RPMI7951 (cell line): ENCODE measurements around the gene TMEM117. TPM values are rescaled to one million over a fixed set of nuclear protein-coding genes. Genes with fewer than 3 reads are reported as not detected.

Experiments used
- DNase-seq: peaks from one replicate; pipeline ENCODE4 v3.0.0-alpha.2; 2012; ENCODE audit warnings: low read depth
- total RNA-seq: library from RNA; depleted of rRNA; stranded (reverse); fragments of >200 nt; shearing (Covaris generic); gene quantifications from 2 replicates; pipeline ENCODE4 v1.2.3, GENCODE V29; 2014

Gene TMEM117
- total RNA-seq, 1 experiment from 2014 or later = 14.9 TPM

DNA sequence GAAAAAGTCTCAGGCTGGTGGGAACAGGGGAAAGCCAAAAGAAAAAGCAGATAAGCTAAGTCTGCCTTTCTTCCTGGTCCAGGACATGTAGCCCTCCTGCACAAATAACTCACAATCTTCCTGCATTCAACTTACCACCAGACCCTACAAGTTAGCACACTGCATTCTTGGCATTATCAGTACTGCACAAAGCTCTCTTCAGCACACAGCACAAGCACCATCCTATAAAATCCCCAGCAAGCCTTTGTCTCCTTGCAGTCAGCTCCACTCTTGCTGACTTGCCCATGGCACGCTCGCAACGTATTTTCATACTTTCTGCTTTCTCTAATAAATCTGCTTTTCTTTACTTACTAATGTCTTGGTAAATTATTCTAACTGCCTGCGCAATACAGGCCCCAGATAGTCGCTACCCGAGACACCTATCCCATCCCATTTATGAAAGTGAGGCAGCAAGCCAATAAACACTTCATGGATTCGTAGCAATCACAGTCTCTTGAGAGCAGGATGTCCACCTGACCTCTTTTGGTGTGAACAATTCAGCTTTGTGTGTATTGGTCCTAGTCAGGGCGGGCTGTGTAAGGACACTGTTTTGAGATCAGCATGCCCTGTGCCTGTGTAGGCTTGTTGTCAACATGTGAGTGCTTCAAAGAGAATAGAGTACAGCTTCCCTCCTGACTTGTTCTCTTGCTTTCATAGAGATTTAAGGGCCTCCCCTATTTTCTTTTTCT, 49.0 kb downstream of the TMEM117 start:
- DNase-seq = no peak

- no peak for DNase-seq
These were observed 51.5 kb downstream of the TMEM117 start for GRCh38 chr12:43887397-43887796.

DNA sequence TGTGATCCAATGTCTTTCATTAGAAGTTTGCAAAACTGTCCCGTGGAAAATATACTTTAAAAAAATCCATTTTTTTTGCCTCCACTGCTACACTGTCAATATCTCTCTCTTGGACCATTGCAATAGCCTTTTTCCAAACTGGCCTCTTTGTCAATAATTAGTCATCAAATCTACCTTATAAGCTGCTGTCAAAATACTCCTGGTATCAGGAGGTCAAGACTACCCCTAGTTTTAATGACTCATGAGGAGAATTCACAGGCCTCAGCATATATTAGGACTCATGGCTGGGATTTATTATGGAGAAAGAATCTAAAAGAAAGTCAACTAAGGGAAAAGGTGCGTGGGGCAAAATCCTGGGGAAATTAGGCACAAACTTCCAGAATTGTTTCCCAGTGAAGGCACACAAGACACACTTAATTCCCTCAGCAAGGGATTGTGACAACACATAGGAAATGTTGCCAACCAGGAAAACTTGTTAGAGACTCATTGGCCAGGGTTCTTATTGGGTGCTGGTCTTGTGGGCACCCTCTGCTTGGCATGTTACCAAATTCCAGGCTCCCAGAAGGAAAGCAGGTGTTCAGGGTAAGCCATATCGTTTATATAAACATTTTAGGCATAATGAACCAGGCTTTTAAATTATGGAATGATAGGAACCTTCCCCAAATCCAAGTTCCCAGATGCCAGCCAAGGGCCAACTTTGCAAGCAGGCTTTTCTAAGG, 56.1 kb downstream of the TMEM117 start:
- no peak for DNase-seq

GRCh38 chr12:43893670-43894069, 57.8 kb downstream of the TMEM117 start:
- peak; percentile 24 for DNase-seq

GRCh38 chr12:43895580-43896206, 59.8 kb downstream of the TMEM117 start:
- no peak for DNase-seq

DNA sequence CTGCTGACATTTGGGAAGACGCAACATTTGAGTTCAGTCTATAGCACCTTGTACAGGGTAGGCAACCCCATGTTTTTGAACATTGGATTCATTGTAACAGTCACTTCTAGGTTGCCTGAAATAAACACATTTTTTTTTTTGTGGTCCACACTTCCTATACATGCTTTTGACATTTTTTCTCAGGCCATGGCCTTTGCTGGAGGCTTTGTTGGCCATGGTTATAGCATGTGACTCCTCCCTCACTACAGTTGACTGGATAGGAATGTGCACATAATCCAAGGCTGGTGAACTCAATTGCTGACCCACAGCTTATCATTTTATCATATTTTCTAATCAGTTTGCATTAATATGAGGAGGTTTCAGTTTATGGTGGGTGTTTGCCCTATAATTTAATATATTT, 60.6 kb downstream of the TMEM117 start:
- peak; percentile 17 for DNase-seq

GRCh38 chr12:43898474-43898873, 62.6 kb downstream of the TMEM117 start:
- no peak for DNase-seq

GRCh38 chr12:43899574-43899973, 63.7 kb downstream of the TMEM117 start:
- no peak for DNase-seq

DNA sequence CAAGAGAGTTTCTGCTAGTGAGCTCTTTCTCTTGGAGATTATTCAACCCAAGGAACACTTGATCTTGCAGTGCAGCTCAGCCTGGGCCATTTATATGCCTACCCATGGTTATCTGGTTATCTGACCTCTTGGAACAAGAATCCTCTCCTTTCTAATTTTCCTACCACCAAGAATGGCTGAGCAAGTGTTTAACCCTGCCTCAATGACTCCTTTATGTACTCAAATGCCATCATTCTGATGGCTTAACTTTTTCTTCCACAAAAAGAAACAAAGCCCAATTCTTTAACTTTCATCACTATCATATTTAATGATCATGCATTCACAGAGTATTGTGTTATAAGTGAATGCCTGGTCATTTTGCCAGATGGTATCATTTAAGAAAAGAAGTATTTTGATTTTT, 67.8 kb downstream of the TMEM117 start:
- DNase-seq = no peak

DNA sequence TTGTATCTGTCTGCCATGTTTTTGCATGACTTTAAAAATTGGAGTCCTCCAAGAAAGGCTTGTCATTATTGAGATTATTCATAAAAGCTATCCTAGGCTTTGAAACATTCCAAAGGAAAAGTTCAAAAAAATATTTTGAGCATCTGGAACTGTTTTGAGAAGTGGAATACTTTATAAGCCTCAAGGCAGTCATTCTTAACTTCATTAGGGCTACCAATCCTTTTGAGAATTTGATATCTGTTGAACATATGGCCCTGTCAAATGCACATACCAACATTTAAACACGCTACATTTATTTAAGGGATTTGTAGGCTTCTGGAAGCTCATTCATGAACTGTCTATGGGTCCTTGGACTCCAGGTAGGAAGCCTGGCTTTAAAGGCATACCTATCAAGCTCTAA, 77.0 kb downstream of the TMEM117 start:
- DNase-seq = no peak

DNA sequence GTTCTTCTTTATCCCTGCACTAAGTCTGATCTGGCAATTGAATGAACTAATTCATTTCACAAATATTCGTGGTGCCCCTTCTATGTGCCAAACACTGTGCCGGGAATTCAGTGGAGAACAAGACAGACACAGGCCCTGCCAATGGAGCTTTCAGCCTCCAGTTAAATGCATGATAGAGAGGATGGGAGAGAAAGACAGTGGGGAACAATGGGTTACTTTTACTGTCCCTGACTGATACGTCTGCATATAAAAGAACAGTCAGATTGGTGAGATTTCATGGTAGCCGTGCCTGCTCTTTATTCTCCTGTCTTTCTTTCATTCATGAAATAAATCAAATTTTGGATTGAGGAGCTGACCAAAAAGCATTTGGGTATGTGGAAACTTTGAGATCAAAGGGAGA, 78.5 kb downstream of the TMEM117 start:
- DNase-seq = no peak

- peak; percentile 22 for DNase-seq
These were observed 79.1 kb downstream of the TMEM117 start for GRCh38 chr12:43914923-43915468.

GRCh38 chr12:43917896-43918295, 82.0 kb downstream of the TMEM117 start:
- no peak for DNase-seq

DNA sequence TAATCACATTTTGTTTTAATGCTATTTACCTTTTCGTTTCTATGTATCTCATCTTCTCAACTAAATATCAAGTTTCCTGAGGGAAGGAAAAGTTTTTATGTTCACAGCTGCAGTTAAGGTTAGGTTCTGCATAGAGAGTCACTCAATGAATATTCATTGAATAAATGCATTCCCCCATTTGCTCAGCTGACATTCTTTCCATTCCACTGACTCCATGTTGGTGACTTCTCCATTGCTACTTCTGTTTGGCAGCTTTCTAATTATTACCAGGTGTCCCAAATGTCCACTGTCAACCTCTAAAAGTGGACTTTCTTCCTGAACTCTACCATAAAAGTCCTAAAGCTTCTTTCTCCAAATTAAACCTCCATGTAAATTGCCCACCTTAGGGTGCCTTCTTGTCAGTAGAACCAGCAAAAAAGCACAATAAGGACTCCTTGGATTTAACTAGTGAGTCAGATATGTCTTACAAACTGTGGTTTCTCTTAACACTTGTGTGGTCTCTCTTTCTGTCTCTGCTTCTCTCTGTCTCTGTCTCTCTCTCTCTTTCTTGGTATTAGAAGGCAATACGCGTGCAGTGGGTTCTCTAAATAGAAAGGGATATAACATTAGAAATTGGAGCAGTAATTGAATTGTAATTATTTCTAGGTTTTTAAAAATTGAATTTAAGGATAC, 85.9 kb downstream of the TMEM117 start:
- peak; percentile 40 for DNase-seq

GRCh38 chr12:43930032-43930431, 94.2 kb downstream of the TMEM117 start:
- DNase-seq = no peak

DNA sequence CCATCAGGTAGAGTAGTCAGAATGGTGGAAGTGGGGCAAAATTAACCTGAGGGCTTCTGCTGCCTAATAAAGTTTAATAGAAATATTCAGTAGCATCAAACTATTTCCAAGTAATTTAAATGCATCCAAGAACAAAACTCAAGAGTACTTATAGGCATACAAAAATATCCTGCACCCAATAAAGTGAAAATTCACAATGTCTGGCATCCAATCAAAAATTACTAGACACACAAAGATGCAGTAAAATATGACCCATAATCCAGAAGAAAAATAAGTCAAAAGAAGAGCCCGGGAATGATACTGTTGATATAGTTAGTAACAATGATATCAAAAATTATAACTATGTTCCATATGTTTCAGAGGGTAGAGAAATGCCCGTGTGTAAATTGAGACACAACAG, 95.3 kb downstream of the TMEM117 start:
- no peak for DNase-seq

- DNase-seq = no peak
These were observed 99.7 kb downstream of the TMEM117 start for GRCh38 chr12:43935581-43935980.

GRCh38 chr12:43937947-43938346, 102.1 kb downstream of the TMEM117 start:
- DNase-seq = peak; percentile 10

DNA sequence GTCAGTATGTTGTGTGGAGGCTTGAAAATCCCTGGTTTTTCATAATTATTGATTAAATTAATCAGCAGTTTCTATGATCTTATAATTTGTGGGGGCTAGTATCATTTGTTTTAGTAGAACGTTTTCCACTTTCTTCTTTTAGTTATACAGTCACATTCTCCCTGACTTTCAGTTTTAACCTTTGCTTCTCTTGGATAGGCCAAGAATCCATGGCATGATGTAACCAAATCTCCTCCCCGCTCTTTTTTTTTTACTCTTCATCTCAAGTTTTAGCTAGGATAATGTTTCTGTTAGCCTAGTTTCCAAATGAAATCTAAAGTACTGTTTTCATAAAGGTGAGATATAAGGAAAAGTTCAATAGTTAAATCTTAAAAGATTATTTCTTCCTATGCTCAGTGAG, 106.5 kb downstream of the TMEM117 start:
- no peak for DNase-seq

- DNase-seq = no peak
These were observed 110.1 kb downstream of the TMEM117 start for GRCh38 chr12:43945983-43946382.

DNA sequence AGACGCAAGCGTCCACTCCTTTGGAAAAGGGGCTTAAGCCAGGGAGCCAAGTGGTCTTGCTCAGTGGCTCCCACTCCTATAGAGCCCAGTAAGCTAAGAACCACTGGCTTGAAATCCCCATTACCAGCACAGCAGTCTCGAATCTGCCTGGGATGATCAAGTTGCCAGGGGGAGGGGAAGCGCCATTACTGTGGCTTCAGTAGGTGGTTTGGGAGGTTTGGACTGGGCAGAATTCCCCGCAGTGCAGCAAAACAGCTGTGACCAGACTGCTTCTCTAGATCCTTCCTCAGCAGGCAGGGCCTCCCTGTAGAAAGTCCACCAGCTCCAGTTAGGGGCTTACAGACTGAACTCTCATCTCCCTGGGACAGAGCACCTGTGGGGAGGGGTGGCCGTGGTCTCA, 115.4 kb downstream of the TMEM117 start:
- DNase-seq = no peak

- peak; percentile 49 for DNase-seq
These were observed 122.0 kb downstream of the TMEM117 start for GRCh38 chr12:43957732-43958372.
